ENCODE data around the gene KIF26A. TPM values are rescaled to one million over a fixed set of nuclear protein-coding genes. Genes with fewer than 3 reads are reported as not detected.
"Not testable (repeated sequence)": the region's sequence is repeated elsewhere in the genome, so short reads cannot be mapped to it uniquely, and the experiment has no call there.

The KIF26A gene
- total RNA-seq, 2 experiments from 2014 or later = 0.27 to 0.32 TPM

GRCh38 chr14:104151566-104152245 is 13.3 kb downstream of the KIF26A start:
- POLR2A ChIA-PET = no interaction called here

GRCh38 chr14:104152246-104152575 is 13.8 kb downstream of the KIF26A start:
- POLR2A ChIA-PET = no interaction called here

More at GRCh38 chr14:104151566-104152245, 13.3 kb downstream of the KIF26A start:
- CTCF ChIA-PET = no interaction called here

GRCh38 chr14:104152686-104153393 is 14.5 kb downstream of the KIF26A start:
- POLR2A ChIA-PET = no interaction called here

More at GRCh38 chr14:104152246-104152575, 13.8 kb downstream of the KIF26A start:
- CTCF ChIA-PET = no interaction called here

GRCh38 chr14:104153394-104153755 is 15.0 kb downstream of the KIF26A start:
- POLR2A ChIA-PET, CTCF ChIA-PET: not testable (repeated sequence)

More at GRCh38 chr14:104152686-104153393, 14.5 kb downstream of the KIF26A start:
- CTCF ChIA-PET = no interaction called here

GRCh38 chr14:104154246-104154645 is 15.9 kb downstream of the KIF26A start:
- POLR2A ChIA-PET = no interaction called here
- CTCF ChIA-PET = no interaction called here

- ChIA-PET POLR2A (no interaction called here), CTCF (interaction anchor here (0.5 kb wide), 1 partner anchor 408 kb away, joined by 5 read pairs; no protein-coding TSS in a partner anchor)
Observed at GRCh38 chr14:104155513-104155912, 17.1 kb downstream of the KIF26A start.

GRCh38 chr14:104156142-104156541 is 17.8 kb downstream of the KIF26A start:
- ChIA-PET POLR2A (no interaction called here), CTCF (no interaction called here)

- POLR2A ChIA-PET = no interaction called here
Observed at GRCh38 chr14:104157016-104157928, 18.9 kb downstream of the KIF26A start.

GRCh38 chr14:104158827-104159798 is 20.7 kb downstream of the KIF26A start:
- ChIA-PET CTCF (no interaction called here), POLR2A (no interaction called here)

More at GRCh38 chr14:104157016-104157928, 18.9 kb downstream of the KIF26A start:
- CTCF ChIA-PET = no interaction called here

- CTCF ChIA-PET = no interaction called here
- POLR2A ChIA-PET = no interaction called here
Observed at GRCh38 chr14:104159990-104160389, 21.6 kb downstream of the KIF26A start.

- ChIA-PET CTCF (no interaction called here), POLR2A (no interaction called here)
Observed at GRCh38 chr14:104161602-104162367, 23.4 kb downstream of the KIF26A start.

- CTCF ChIA-PET = interaction anchor here (0.6 kb wide), 1 partner anchor 381 kb away, joined by 3 read pairs; no protein-coding TSS in a partner anchor
- POLR2A ChIA-PET = no interaction called here
Observed at GRCh38 chr14:104162495-104162894, 24.1 kb downstream of the KIF26A start.

GRCh38 chr14:104163541-104163940 is 25.2 kb downstream of the KIF26A start:
- ChIA-PET POLR2A (no interaction called here), CTCF (no interaction called here)

- CTCF ChIA-PET = no interaction called here
- POLR2A ChIA-PET = no interaction called here
Observed at GRCh38 chr14:104164041-104164440, 25.7 kb downstream of the KIF26A start.

GRCh38 chr14:104164512-104164911 is 26.1 kb downstream of the KIF26A start:
- CTCF ChIA-PET = no interaction called here
- POLR2A ChIA-PET = no interaction called here

- ChIA-PET POLR2A (no interaction called here), CTCF (no interaction called here)
Observed at GRCh38 chr14:104166698-104167097, 28.3 kb downstream of the KIF26A start.

- POLR2A ChIA-PET = no interaction called here
Observed at GRCh38 chr14:104168603-104169002, 30.2 kb downstream of the KIF26A start.

GRCh38 chr14:104169005-104169698 is 30.8 kb downstream of the KIF26A start:
- CTCF ChIA-PET = no interaction called here
- POLR2A ChIA-PET = no interaction called here

More at GRCh38 chr14:104168603-104169002, 30.2 kb downstream of the KIF26A start:
- CTCF ChIA-PET = no interaction called here
